ENCODE data around the gene IGF1R.

Gene IGF1R

DNA sequence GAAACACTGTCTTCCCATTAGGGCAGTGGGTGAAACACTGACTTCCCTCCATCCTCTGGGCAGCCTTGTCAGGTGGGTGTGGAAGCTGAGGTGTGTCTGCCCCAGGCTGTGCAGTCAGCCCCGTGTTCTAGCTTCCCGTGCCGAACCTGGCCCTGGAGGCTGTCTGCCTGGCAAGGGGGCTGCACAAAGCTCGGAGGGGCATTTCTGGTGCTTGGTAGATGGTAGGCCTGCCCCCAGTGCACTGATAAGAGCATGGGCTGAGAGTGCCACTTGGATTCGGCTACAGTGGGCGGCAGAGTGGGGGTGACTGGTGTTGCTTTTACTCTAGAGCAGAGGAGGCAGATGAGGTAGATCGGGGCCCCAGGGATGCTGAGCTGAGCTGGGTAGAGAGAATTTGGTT, 21.3 kb downstream of the IGF1R start:
- TF ChIP-seq, protein P1, sequence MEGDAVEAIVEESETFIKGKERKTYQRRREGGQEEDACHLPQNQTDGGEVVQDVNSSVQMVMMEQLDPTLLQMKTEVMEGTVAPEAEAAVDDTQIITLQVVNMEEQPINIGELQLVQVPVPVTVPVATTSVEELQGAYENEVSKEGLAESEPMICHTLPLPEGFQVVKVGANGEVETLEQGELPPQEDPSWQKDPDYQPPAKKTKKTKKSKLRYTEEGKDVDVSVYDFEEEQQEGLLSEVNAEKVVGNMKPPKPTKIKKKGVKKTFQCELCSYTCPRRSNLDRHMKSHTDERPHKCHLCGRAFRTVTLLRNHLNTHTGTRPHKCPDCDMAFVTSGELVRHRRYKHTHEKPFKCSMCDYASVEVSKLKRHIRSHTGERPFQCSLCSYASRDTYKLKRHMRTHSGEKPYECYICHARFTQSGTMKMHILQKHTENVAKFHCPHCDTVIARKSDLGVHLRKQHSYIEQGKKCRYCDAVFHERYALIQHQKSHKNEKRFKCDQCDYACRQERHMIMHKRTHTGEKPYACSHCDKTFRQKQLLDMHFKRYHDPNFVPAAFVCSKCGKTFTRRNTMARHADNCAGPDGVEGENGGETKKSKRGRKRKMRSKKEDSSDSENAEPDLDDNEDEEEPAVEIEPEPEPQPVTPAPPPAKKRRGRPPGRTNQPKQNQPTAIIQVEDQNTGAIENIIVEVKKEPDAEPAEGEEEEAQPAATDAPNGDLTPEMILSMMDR (IDR thresholded peaks at IDR 0.05; ENCODE audit: borderline replicate concordance, extremely low read depth, low read length, poor library complexity, severe bottlenecking): no peak
- TF ChIP-seq EZH2 (IDR thresholded peaks at IDR 0.05; ENCODE audit: borderline replicate concordance, low read depth, low read length, severe bottlenecking): no peak
- Histone ChIP-seq H3K79me2 (ENCODE audit: insufficient read depth, low read length) (peaks cover 83% of the 10 kb centered on the region), H3K27ac (ENCODE audit: low read length) (no peak overlapping the region), H4K20me1 (ENCODE audit: insufficient read depth, low read length) (peaks cover 70% of the 10 kb centered on the region), H3K4me2 (ENCODE audit: insufficient read depth, low read length) (no peak overlapping the region), H3K9me3 (ENCODE audit: insufficient read depth, low read length, severe bottlenecking) (no peaks in the 10 kb centered on the region), H3K9ac (ENCODE audit: low read depth, low read length) (no peak overlapping the region), H2AFZ (ENCODE audit: low read depth, low read length) (no peak overlapping the region), H3K36me3 (ENCODE audit: insufficient read depth, low read length) (no peaks in the 10 kb centered on the region), H3K27me3 (ENCODE audit: insufficient read depth, low read length, poor library complexity) (no peaks in the 10 kb centered on the region), H3K4me3 (ENCODE audit: low read depth in 1 of 2, low read length in 2 of 2) (no peak overlapping the region), H3K4me1 (ENCODE audit: insufficient read depth, low read length) (no peaks in the 10 kb centered on the region)
- no peak for DNase-seq
- ATAC-seq (ENCODE audit: insufficient read depth, low read depth): no peak

DNA sequence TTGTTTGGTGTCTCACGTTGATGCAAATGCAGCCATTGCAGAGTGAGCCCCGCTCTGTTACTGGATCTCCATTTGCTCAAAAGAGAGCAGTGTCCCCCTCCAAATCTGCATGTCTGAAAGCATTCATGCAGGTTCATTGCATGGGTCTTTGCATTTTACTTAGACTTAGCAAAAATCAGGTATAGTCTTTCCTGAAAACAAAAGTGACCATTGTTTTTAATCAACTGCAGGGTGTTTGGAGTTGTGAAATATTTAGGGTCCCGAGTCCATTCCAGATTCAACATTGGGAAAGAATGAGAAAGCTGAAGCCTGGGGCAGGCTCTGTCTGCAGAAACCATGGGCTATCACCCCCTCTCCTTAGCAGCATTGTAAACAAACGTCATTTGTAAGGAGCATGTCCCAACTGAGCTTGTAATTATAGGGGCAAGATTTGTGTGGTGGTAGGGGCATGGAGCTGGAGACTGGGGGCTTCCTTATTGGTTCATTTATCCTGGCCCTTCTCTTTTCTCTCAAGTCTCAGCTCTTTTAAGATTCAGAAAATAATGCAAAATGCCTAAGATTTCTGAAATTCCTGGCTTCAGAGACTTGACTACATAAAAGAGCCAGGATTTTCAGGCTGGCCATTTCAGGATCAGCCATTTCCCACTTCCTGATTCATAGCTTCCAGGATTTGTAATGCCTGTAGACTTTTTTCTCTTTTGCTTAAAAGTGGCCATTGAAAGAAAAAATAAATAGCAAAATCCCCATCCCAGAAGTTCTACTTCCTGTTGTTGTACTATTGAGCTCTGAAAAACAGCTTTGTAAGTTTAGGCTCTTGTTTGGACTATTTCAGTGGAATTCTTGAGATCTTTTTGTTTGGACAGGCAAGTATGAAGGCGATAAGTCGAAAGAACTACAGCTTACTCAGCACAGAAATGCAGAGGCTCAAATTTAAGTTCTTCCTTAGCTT, 23.0 kb downstream of the IGF1R start:
- H3K27ac ChIP-seq (ENCODE audit: low read length): no peak overlapping the region; the same call in 1 of the 2 replicates
- H2AFZ ChIP-seq (ENCODE audit: low read depth, low read length): no peak overlapping the region
- no peaks in the 10 kb centered on the region for H3K4me1 ChIP-seq (ENCODE audit: insufficient read depth, low read length)
- DNase-seq (no peak), ATAC-seq (ENCODE audit: insufficient read depth, low read depth) (no peak)
- no peak overlapping the region for H3K9ac ChIP-seq (ENCODE audit: low read depth, low read length)
- no peaks in the 10 kb centered on the region for H3K27me3 ChIP-seq (ENCODE audit: insufficient read depth, low read length, poor library complexity)
- H3K36me3 ChIP-seq (ENCODE audit: insufficient read depth, low read length): no peaks in the 10 kb centered on the region
- H3K4me3 ChIP-seq (ENCODE audit: low read depth in 1 of 2, low read length in 2 of 2): no peak overlapping the region
- TF ChIP-seq, protein P1 (IDR thresholded peaks at IDR 0.05; ENCODE audit: borderline replicate concordance, extremely low read depth, low read length, poor library complexity, severe bottlenecking): no peak
- TF ChIP-seq EZH2 (IDR thresholded peaks at IDR 0.05; ENCODE audit: borderline replicate concordance, low read depth, low read length, severe bottlenecking): no peak
- peaks cover 58% of the 10 kb centered on the region for H4K20me1 ChIP-seq (ENCODE audit: insufficient read depth, low read length)
- no peak overlapping the region for H3K4me2 ChIP-seq (ENCODE audit: insufficient read depth, low read length)
- no peaks in the 10 kb centered on the region for H3K9me3 ChIP-seq (ENCODE audit: insufficient read depth, low read length, severe bottlenecking)
- H3K79me2 ChIP-seq (ENCODE audit: insufficient read depth, low read length): peaks cover 77% of the 10 kb centered on the region

DNA sequence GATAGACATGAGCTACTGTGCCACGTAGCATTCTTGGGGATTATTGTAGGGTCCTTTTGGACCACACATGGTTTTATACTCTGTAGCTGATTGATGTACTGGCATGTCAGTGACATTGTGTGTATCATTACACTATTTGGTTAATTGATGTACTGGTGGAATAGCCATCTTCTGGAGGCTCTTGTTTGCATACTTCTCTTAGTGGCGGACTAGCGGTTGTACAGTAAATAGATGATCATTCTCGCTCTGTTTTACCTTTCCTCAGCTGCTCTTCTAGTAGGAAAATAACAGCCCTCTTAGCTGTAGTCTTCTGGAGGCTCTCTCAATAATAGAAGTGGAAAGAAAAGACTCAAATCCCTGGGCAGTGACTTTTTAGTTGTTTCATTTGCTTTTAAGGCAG, 24.8 kb downstream of the IGF1R start:
- H3K4me2 ChIP-seq (ENCODE audit: insufficient read depth, low read length): no peak overlapping the region
- TF ChIP-seq, protein P1 (IDR thresholded peaks at IDR 0.05; ENCODE audit: borderline replicate concordance, extremely low read depth, low read length, poor library complexity, severe bottlenecking): no peak
- no peak for TF ChIP-seq EZH2 (IDR thresholded peaks at IDR 0.05; ENCODE audit: borderline replicate concordance, low read depth, low read length, severe bottlenecking)
- ATAC-seq (ENCODE audit: insufficient read depth, low read depth): no peak
- no peak overlapping the region for H3K4me3 ChIP-seq (ENCODE audit: low read depth in 1 of 2, low read length in 2 of 2)
- no peaks in the 10 kb centered on the region for H3K4me1 ChIP-seq (ENCODE audit: insufficient read depth, low read length)
- no peak for DNase-seq
- no peak overlapping the region for H3K9ac ChIP-seq (ENCODE audit: low read depth, low read length)
- peaks cover 80% of the 10 kb centered on the region for H3K79me2 ChIP-seq (ENCODE audit: insufficient read depth, low read length)
- no peaks in the 10 kb centered on the region for H3K36me3 ChIP-seq (ENCODE audit: insufficient read depth, low read length)
- no peaks in the 10 kb centered on the region for H3K9me3 ChIP-seq (ENCODE audit: insufficient read depth, low read length, severe bottlenecking)
- peaks cover 49% of the 10 kb centered on the region for H4K20me1 ChIP-seq (ENCODE audit: insufficient read depth, low read length)
- no peaks in the 10 kb centered on the region for H3K27me3 ChIP-seq (ENCODE audit: insufficient read depth, low read length, poor library complexity)
- H2AFZ ChIP-seq (ENCODE audit: low read depth, low read length): no peak overlapping the region
- H3K27ac ChIP-seq (ENCODE audit: low read length): no peak overlapping the region

Data from DND-41 (cell line).